HTR-8/SVneo (cell line): ENCODE measurements around the gene TMEM179.

Experiments
- DNase-seq: peaks from one replicate; pipeline ENCODE4 v3.0.0; 2011; ENCODE audit warnings: low spot score, mixed read lengths; ENCODE audit not compliant: insufficient read length
- FAIRE-seq: peaks from 2 replicates; lab custom pipeline; 2011; peaks lifted over from hg19 to GRCh38; lab: Jason Lieb, UNC

Gene TMEM179

DNA sequence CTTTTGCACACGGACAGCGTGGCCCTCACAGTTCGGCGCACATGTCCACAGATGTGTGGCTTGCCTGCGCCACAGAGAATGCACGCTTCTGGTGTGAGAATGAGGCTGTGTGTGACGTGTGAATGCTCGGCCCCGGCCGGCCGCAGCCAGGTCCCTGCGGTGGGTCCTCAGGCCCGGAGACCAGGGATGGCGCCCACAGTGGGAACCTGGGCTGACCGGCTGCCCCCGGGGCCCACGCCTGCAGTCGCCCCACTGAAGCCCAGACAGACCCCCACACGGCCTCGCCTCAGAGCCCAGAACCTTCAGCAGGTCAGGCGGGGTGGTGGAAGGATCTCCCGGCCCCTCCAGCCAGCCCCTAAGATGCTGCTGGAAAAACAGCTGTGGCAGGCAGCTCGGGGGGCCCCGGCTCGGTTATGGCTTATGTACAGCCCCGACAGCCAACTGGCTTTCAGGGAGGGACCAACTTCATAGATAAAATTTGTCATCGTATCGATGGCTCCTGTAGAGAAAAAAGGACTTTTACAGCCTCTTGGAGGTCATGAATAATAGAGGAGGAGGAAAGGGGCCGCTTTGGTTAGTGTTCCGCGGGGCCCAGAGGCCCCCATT lies 29.5 kb downstream of the TMEM179 start:
- FAIRE-seq (no peak), DNase-seq (no peak)

DNA sequence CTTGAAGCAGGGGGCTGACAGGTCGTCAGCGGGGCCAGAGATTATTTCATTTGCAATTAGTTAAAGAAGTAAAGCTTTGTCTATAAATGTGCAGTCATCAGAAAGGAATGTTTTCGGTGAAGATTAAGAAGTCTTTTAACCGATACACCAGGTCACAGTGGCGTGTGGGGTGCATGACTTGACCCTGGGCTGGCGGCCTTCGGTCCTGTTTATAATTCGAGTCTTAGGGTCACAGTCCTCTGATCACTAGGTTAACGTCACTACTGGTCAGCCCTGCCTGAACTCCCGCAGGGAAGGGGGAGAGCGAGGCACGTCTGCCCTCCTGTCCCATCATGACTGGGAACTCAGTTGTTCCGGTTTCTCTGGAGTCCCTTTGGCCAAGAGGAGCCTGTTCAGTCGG lies 30.0 kb downstream of the TMEM179 start:
- no peak for FAIRE-seq
- DNase-seq = no peak

DNA sequence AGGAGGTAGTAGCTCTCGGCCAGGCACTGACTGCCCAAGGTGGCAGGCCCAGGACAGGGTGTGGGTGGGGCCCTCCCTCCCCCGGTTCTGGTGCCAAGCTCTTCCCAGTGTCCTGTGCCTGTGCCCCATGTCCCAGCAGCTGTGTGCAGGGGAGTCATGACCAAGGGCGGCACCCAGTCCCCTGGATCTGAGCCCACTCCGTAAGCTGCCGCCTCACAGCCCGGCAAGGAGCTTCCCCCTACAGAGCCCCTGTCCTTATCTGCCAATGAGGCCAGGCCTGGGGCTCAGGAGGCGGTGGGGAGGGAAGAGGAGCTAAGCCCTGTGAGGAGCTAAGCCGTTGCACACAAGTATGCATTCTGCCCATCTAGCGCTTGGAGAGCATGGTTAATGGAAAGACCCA lies 30.6 kb downstream of the TMEM179 start:
- FAIRE-seq (no peak), DNase-seq (no peak)

DNA sequence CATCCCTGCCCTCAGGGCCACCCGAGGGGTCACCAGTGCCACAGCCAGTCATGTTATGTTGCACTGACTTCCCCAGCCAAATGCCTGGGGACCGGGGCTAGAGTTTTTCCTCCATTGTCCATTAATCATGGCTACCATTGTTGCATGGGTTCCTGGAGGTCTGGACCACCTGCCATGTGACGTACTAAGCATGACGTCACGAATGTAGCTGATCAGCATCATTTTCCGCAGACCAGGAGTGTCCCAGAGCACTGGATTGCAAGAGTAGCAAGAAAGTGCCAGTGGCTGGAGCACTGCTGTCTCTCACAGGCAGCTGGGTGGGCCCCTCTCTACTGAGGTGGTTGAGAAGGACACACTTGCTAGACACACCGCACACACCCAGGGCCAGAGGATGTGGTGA lies 31.9 kb downstream of the TMEM179 start:
- FAIRE-seq = no peak
- no peak for DNase-seq

DNA sequence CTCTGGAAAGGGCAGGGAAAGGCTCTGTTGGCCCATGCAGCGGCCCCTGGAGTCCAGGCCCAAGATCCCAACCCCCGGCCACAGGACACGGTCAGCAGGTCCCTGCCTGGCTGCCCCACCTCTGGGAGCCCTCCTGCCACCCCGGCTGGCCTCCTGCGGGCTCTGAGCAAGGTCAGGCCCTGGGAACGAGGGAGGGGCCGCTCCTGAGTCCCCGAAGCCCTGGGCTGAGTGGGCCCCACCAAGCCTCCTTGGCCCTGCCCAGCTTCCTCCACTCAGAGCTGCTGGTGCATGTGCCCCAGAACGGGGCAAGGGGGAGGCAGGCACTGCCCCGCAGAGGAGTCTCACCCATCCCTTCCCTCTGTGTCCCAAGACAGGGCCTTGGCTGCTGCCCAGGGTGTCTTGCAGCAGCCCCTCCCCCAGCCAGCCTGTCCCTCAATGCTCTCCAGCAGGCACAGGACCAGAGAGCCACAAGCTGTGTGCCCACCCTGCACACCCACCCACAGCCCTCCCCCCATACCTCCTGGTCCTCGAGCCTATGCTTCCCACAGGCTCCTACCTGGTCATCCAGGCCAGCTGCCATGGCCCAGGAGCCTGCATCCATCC lies 32.4 kb downstream of the TMEM179 start:
- DNase-seq (no peak), FAIRE-seq (no peak)

DNA sequence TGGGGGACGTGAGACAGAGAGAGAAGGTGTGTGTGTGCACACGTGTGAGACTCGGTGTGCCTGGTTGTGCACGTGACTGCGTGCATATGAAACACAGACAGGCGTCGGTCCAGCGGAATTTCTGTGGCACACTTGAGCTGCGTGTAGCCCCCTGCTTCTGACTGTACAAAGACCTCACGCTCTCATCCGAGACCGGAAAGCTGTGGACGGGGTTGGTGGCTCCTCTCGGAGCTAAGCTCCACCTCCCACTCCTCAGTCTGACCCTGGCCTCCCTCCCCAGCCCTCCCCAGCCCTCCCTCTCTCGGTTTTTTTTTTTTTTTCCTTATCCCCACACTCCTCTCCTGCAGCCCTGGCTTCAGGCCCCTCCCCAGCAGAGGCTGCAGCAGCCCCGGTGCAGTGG lies 33.3 kb downstream of the TMEM179 start:
- no peak for FAIRE-seq
- no peak for DNase-seq

DNA sequence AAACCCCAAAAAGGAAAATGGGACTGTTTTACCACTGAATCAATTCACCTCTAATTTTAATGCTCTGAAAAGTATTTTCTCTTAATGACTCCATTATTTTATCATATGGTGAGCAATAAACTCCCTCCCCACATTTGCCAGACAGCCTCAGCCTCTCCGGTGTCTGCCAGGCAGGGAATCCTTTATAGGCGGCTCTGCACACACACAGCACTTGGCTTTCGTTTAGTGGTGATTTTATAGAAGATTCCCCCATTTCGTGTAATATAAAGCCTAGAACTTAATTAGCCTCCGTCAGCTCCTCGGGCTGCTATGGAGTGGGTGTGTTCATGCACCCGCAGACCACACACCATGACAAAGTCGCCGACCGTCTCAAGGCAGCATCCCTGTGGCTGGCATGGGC lies 35.1 kb downstream of the TMEM179 start:
- FAIRE-seq (no peak), DNase-seq (no peak)

DNA sequence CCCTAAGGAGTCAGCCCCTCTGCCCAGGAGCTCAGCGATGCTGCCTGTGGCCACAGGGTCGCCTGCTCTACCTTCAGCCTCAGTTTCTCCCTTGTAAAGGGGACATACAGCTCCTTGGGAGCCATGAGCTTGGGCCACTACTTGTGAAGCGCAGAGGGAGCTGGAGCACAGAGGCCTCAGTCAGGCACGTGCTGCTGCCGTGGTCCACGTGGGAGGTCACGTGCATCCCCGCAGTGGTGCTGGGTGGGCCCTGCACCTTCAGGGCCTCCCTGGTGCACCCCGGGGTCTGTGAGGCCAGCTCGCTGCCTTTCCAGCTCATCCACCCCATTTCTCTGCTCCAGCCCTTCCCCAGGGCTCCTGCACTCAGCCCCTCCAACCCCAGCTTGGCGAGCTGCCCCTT lies 36.0 kb downstream of the TMEM179 start:
- DNase-seq (no peak), FAIRE-seq (no peak)

DNA sequence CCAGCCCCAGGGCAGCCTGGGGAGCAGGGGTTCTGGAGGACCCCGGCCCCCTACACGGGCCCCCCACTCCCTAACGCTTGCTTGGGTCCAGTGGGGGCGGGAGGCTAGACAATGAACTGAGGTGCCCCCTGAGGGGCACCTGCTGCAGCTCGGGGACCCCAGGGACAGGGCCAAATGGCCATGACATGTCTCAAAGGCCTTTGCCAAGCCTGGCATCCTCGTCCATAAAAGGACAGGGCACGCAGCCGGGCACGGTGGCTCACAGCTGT lies 36.7 kb downstream of the TMEM179 start:
- DNase-seq (no peak), FAIRE-seq (no peak)

DNA sequence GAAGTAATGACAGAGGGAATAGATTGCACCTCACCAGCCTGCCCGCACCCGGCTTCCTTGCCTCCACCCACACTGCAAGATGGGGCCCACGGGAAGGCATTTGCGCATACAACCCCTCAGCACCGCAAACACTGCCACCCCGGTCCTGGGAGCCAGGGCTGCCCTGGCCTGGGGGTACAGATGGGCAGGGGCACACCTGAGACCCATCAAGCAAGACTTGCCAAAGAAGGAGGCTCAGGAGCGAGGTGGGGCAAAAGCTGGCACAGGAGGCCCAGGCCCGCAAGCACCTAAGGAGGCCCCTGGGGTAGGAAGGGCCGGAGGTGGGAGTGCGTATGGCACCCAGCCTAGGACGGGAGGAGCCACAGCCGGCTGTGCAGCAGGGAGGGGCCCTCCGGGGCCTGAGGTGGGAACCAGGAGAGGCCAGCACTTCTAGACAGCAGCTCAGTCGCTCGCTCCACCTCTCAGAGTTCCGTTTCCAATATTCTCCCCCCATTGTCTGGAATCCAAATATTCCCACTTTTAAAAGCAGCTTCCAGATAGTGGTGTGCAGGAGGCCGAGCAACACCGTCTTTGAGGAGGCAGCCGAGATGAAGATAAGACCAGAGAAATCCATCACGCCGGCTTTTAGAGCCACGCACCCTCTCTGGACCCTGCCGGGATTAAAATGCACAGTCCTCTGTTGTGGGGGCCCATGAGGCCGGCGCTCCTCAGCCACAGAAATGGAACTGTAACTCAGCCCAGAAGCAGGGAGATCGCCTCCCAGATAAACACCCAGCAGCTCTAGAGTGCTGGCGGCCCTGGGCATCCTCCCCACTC lies 37.2 kb downstream of the TMEM179 start:
- FAIRE-seq (no peak), DNase-seq (no peak)

DNA sequence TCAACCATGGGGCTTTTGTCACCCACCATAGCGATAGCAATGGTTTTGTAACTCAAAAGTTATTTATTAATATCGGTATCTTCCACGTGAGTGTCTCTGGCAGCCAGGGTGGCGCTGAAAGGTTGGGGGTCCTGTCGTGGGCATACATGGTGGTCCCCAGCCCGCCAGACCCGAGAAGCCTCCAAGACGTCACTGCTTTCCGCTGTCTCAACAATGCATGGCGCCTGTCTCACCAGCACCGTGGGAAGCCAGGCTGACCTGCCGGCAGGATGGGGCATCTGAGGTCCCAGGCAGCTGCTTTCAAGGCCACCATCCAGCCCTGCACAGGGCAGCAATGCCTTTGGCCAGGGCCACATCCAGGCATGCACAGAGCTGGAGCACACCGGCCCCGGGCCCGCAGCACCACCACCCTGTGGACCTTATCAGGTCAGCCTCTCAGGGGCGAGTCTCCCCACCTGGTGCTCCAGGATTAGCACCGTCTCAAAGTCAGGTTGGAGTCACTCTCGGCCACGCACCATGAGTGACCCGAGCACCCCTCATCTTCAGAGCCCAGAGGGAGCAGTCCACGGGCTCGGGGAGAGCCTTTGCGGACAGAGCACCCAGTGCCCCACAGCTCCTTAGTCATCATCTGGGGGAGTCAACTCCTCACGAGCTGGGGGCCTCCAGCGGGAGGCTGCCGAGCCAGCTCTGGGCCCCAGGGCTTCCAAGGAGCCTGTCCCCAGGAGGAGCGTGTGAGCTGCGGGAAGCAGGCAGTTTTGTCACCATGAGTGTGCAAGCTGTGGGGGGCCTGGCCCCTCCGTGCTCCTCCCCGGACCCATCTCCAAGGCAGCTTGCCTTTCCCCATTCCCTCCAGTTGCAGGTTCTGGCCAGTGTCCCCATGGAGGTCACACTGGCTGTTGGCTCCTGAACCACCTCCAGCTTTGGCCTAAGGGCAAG lies 39.6 kb downstream of the TMEM179 start:
- DNase-seq = no peak
- no peak for FAIRE-seq

DNA sequence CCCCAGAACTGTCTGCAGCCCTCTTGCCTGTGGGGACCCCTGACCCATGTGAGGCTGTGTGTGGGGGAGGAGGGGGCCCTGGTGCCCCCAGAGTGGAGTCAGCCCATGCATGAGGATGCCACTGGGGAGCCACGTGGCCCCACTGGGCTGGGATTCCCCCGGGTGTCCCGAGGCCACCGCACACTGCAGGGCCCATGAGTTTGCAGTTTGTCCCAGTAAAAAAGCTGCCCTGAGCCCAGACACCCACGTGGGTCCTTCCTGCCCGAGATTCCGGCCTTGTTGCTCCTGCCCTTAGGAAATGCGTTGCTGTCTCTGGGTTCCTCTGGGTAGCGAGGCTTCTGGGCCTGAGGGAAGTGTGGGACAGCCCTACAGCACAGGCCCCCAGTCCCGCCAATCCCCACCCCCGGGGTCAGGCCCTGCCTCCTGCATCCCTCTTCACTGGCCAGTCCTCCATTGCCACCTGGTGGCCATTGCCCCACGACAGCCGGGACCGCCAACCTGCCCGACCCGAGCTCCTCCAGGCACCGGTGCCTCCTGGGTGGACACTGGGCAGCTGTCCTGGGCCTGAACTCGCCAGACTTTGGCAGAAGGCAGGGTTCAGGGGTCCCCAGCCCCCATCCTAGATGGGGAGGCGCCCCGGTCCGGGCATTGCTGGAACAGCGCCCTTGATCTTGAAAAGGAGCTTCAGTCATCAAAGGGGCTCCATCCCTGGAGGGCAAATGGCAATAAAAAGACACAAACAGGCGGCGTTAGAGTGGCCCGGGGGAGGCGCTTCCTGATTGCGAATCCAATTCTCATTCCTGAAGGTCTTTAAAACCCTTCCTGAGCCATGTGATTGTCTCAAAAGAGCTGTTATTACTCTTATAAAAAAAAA lies 40.6 kb downstream of the TMEM179 start:
- FAIRE-seq (peak; percentile 80), DNase-seq (peak; percentile 85)

DNA sequence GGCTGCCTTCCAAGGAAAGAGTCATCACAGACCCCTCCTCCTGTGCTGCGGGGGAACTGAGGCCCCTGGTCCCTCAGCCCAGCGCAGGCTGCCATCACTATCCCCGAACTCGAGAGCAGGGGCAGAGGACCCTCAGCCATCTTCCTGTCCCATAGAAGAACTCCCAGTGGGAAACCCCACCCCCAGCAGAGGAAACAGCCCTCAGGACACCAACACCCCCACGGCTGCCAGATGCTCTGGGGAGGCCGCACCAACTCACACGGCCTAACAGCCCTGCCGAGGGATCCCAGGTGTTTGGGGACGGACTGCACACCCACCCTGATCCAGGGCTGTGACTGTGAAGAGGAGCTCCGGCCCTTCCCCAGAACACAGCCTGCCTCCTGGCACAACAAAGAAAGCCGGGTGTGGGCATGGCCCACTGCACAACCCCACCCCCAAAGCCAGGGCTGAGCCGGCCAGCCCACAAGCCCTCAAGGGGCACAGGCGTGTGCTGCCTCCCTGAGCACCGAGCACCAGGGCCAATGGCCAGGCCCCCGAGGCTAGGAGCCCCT lies 41.3 kb downstream of the TMEM179 start:
- no peak for FAIRE-seq
- DNase-seq = no peak

DNA sequence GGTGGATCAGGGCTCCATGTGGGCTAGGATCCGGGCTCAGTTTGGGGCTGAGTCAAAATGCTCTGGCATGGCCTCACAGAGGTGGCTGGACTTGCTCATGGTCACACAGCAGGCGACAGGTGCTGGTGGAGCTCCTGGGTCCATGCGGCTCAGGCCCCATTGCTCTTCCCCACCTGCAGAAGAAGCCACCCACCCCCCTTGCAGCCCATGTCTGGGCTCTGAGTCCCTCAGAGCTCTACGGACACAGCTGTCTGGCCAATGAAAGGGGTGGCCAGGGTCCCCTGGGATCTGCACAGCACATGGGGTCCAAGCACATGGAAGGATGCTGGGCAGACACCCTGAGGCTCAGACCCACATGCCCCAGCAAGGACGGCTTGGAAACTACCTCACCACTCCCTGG lies 42.0 kb downstream of the TMEM179 start:
- DNase-seq = no peak
- no peak for FAIRE-seq

DNA sequence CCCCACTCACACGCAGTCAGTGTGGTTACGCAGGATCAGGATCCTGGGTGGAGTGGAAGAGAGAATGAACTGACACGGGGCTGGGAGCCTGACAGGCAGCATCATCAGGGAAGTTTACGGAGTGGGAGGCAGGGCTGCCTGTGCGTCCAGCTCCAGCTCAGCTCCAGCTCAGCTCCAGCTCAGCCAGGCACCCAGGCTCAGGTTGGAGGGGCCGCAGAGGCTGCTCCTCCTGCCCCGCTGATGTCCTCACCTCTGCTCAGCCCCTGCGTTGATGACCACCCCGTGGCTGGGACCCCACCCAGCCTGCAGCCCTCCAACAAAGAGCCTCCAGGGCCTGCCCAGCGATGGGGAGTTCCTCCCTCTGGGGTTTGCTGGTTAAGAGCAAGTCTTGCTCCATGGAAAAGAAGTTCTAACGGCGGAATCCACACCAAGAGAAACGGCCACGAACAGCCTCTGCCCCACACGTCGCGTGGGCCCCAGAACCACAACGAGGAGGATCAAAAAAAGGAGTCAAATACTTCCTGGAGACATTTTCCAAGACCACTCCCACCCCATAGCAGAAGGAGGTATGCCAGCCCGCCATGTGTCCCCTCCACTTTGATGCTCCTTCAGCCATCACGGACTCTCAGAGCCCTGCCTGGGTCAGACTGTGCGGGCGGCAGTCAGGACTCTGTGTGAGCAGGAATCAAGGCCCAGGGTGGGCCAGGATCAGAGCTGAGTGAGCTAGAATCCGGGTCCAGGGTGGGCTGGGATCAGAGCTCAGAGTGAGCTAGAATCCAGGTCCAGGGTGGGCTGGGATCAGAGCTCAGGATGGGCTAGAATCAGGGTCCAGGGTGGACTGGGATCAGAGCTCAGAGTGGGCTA lies 42.7 kb downstream of the TMEM179 start:
- FAIRE-seq (no peak), DNase-seq (no peak)

DNA sequence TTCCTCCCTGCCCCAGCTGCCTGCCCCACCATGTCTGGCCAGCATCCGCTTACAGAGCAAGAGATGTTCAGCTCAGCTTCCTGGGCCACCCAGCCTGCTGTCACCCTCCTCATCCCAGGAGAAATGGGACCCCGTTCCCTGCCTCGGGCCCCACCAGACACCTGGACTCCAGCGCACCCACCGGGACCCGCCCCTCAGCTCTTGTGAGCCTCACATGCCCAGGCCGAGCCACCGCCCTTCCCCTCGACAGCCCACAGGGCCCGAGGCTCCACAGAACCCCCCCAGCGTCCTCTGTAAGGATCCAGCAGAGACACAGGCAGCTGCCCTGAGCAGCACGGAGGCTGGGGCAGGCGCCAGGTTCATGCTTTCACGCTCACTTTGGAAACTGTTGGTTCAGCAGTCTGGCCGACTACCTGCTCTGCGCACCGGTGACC lies 43.4 kb downstream of the TMEM179 start:
- no peak for DNase-seq
- no peak for FAIRE-seq

DNA sequence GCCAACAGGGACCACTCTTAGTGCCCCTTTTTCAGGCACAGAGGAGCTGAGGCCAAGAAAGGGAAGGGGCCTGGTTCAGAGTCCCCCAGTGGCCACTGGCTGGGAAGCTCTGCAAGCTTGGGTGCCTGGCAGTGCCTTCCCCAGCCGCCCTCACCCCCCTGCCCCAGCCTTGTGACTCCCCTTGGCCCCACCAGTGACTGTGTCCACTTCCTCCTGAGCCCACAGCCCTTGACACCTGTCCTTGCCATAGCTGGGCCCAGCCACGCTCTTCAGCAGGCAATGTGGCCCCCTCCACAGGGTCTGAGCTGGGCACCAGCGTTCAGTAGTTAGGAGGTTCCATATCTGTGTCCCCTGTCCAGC lies 44.0 kb downstream of the TMEM179 start:
- DNase-seq = no peak
- FAIRE-seq = no peak

DNA sequence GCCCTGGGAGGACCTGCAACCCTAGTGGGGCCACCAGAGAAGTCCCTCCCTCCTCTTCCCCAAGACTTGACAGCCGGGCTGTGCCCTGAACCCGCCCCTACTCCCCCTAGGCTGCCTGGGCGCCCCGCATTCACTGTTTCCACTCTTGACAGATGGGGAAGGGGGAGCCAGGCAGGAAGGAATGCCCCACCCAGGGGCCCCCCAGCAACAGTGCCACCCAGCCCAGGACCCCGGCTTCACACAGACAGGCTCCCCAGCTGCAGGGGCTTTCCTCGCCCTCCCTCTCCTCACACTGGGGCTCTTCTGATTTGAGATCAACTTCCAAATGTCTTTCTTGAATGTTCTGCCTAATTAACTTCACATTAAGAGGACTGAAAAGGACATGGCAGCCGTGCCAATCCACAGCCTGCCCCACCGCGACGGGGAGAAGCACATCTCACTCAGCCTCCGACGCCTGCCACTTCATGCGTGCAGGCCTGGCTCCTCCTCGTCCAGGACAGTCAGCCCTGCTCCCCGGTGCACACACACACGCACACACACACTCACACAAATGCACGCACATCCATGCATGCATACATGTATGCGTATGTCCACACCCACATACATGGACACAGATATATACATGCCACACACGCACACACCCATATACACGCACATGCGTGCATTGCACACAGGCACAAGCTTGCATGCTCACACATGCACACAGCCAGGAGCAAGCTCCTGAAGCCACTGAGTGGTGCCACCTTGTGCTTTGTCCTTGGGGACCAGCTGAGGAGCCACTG lies 44.6 kb downstream of the TMEM179 start:
- no peak for FAIRE-seq
- no peak for DNase-seq
